T-helper 1 cell treated with Interleukin-12 subunit alpha and Interleukin-12 subunit beta and Interleukin-4 antibody, amounts not matched to agents 30 ng/mL and 1 ng/mL, for 36 hours (primary cell): ENCODE results near the gene UBL5. TPM values are rescaled to one million over a fixed set of nuclear protein-coding genes. Genes with fewer than 3 reads are reported as not detected.
"Not testable (repeated sequence)": the region's sequence is repeated elsewhere in the genome, so short reads cannot be mapped to it uniquely, and the experiment has no call there.

ENCODE experiments used
- intact Hi-C: fragments of 100-400 bp; cut with micrococcal nuclease; formaldehyde crosslinking; loops from one replicate; pipeline ENCODE4 v1.15.1; 2024
- total RNA-seq: library from RNA; stranded (reverse); gene quantifications from 2 replicates; pipeline ENCODE4 v1.2.3, GENCODE V29; 2022

The UBL5 gene
- total RNA-seq = 381 and 389 TPM in 2 replicates

DNA sequence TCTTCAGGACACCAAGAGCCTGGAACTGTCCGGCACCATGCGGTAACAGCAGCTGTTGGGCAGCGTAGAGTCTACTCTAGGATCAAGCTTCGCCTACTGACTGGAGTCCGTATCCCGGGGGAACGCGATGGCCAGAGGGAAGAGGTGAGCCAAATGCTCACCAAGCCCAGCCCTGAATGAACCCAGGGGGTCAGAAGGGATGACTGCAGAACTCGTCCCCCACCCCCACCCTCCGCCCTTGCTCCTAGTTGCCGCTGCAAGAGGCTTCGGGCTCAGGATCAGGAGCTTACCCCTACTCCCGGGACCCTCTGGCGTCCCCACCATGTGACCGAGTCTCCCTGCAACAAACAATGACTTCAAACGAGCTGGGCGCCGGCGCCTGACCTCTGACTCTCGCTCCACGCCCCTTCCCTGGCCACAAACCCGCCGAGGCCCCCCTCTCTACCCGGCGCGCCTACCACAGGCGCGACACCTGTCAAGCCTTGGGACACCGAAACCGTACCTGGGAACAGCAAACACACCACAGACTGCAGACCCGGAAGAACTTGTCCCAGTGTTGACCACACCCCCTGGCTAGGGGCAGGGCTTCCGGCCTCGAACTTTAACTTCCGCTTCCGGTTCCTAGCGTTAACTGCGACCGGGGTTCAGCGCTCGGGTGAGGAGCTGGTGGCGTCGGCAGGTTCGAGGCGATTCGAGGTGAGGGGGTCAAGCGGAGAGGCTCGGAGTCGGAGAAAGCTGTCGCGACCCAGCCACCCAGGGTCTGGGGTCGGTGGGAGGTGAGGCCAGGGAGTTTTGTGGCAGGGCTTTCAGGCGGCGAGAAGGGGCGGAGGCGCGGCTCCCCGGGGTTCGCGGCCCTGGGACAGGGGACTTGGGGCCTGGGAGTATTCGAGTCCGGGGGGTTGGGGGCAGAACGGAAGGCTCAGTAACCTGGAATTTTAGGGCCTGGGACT lies at the start of gene UBL5:
TSS of gene UBL5 (plus strand) at position 630 of the 950 bp plus-strand sequence. CDS start 420 bp downstream, outside the sequence.
- intact Hi-C loops = loop anchor here (1.0 kb wide), 4 partner anchors 8 to 506 kb away; partner anchors contain the start of genes FBXL12, PIN1, RAVER1 and ZNF846

DNA sequence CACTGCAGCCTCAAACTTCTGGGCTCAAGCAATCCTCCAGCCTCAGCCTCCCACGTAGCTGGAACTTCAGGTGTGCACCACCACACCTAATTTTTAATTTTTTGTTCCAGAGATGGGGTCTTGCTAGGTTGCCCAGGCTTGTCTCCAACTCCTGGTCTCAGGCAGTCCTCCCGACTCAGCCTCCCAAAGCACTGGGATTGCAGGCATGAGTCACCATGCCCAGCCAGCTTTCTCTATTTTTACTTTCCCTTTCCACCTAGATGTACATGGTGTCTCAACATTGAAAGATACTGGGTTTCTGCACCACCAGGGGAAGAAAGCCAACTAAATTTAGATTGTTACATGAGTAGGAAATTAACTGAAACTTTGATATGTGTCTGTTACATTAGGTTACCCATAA lies 45.4 kb upstream of the UBL5 start:
- intact Hi-C loops = no loop called here

DNA sequence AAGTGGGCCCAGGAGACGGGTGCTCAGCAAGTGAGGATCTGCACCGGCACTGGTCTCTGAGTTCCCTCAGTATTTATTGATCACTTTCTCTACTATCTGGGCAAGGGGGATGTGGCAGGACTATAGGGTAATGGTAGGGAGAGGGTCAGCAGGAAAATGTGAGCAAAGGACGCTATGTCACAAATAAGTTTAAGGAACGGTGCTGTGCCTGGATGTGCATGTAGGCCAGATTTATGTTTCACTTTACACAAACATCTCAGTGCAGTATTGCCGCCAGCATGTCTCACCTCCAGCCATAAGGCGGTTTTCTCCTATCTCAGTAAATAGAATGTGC lies 43.6 kb upstream of the UBL5 start:
- intact Hi-C loops = loop anchor here (2.0 kb wide), 1 partner anchor 475 kb away; the partner anchor contains the start of gene ZNF699

DNA sequence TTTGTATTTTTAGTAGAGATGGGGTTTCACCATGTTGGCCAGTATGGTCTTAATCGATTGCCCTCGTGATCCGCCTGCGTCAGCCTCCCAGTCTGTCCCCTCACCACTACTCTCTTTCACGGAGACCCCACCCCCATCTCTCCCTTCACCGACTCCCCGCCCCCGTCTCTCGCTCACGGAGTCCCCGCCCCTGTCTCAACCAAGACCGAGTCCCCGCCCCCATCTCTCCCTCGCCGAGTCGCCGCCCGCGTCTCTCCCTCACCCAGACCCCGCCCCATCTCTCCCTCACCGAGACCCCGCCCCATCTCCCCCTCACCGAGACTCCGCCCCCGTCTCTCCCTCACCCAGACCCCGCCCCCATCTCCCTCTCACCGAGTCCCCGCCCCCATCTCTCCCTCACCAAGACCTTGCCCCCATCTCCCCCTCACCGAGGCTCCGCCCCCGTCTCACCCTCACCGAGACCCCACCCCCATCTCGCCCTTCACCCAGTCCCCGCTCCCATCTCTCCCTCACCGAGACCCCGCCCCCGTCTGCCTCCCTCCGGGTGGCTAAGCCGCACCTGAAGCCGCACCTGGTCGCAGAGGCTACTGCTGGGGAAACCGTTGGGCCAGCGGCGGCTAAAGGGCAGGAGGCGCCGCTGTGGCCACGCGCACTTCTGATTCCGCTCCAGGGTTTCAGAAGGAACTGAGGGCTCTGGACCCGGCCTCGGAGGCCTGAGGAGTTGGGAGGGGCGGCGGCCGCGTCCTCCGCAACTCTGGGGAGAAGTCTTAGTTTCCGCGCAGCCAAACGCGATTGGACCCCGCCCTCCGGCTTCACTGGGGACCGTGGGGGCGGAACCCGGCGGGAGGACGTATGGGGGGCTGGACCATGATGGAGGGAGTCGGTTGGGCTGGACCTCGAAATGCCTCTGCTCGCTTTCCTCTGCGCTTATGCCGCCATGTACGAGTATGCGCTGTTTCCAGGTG lies 42.1 kb upstream of the UBL5 start:
- intact Hi-C loops = loop anchor here (1.0 to 2.0 kb wide), 5 partner anchors 11 to 477 kb away; partner anchors contain the start of genes FBXL12, PIN1, ZNF699 and ZNF846

DNA sequence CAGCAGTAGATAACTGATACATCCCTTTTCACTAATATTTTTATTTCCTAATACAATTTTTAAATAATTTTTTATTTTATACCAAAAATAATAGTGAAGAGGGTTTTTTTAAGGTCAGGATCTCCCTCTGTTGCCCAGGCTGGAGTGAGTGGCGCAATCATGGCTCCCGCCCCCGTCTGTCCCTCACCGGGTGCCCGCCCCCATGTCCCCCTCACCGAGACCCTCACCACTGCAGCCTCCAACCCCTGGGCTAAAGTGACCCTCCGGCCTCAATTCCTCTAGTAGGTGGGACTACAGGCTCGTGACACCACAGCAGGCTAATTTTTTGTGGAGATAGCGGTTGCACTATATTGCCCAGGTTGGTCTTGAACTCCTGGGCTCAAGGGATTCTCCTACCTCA lies 41.4 kb upstream of the UBL5 start:
- intact Hi-C loops = no loop called here

DNA sequence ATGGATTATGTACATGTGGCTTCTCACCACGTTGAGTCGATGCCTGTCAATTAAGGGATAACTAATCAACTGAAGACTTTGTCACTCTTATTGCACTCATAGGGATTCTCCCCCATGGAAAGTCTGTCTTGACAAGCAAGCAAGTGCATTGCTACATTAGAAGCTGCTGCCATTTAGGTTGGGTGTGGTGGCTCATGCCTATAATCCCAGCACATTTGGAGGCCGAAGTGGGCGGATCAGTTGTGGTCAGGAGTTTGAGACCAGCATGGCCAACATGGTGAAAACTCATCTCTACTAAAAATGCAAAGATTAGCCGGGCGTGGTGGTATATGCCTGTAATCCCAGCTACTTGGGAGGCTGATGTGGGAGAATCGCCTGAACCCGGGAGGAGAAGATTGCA lies 40.9 kb upstream of the UBL5 start:
- intact Hi-C loops = no loop called here

DNA sequence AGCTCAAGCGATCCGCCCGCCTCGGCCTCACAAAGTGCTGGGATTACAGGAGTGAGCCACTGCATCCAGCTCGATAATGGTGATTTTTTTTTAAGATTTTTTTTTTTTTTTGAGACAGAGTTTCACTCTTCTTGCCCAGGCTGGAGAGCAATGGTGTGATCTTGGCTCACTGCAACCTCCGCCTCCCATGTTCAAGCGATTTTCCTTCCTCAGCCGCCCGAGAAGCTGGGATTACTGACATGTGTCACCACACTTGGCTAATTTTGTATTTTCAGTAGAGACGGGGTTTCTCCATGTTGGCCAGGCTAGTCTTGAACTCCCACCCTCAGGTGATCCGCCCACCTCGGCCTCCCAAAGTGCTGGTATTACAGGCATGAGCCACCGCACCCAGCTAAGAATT lies 39.1 kb upstream of the UBL5 start:
- intact Hi-C loops = not testable (repeated sequence)

DNA sequence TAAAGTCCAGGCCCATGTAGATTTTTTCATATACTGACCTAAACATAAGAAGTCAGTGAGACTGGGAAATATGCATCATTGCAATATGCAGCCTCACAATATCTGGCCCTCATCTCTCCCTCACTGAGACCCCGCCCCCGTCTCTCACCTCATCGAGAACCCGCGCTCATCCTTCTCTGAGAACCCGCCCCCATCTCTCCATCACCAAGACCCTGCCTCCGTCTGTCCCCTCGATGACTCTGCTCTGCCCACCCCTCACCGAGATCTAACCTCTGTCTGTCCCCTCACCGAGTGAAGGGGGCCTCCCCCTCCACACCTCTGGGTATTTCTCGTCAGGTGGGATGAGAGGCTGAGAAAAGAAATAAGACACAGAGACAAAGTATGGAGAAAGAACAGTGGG lies 38.7 kb upstream of the UBL5 start:
- intact Hi-C loops = no loop called here

DNA sequence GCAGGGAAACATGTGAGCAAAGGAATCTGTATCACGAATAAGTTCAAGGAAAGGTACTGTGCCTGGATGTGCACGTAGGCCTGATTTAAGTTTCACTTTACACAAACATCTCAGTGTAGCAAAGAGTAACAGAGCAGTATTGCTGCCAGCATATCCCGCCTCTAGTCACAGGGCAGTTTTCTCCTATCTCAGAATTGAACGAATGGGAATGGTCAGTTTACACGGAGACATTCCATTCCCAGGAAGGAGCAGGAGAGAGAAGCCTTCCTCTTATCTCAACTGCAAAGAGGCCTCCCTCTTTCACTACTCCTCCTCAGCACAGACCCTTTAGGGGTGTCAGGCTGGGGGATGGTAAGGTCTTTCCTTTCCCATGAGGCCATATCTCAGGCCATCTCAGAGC lies 38.1 kb upstream of the UBL5 start:
- intact Hi-C loops = not testable (repeated sequence)

DNA sequence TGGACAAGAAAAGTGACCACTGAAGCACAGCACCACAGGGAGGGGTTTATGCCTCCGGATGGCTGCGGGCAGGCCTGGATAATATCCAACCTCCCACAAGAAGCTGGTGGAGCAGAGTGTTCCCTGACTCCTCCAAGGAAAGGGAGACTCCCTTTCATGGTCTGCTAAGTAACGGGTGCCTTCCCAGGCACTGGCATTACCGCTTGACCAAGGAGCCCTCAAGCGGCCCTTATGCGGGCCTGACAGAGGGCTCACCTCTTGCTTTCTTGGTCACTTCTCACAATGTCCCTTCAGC lies 36.7 kb upstream of the UBL5 start:
- intact Hi-C loops = loop anchor here (5.0 to 10.0 kb wide), 3 partner anchors 254 to 1644 kb away; partner anchors contain the start of genes ICAM3, ODAD3, PRKCSH and RAVER1

DNA sequence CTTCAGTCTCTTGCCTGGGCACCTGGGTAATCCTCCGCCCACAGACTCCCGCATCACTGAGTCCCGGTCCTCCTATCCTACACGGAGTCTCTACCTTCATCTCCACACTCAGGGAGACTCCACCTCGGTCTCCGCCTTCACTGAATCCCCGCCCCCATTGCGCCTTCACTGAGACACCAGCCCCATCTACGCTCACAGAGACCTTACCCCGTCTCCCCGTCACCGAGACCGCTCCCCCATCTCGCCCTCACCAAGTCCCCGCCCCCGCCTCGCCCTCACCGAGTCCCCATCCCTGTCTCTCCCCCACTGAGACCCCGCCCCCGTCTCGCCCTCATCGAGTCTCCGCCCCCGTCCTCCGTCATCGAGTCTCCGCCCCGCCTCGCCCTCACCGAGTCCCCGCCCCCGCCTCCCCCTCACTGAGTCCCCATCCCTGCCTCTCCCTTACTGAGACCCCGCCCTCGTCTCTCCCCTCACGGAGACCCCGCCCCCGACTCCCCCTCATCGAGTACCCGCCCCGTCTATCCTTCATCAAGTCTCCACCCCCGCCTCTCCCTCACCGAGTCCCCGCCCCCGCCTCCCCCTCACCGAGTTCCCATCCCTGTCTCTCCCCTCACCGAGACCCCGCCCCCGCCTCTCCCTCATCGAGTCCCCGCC lies 36.0 kb upstream of the UBL5 start:
- intact Hi-C loops = loop anchor here (1.0 to 10.0 kb wide), 8 partner anchors 23 to 1871 kb away; partner anchors contain the start of genes FBXL12, ICAM3, ODAD3 and PRKCSH

DNA sequence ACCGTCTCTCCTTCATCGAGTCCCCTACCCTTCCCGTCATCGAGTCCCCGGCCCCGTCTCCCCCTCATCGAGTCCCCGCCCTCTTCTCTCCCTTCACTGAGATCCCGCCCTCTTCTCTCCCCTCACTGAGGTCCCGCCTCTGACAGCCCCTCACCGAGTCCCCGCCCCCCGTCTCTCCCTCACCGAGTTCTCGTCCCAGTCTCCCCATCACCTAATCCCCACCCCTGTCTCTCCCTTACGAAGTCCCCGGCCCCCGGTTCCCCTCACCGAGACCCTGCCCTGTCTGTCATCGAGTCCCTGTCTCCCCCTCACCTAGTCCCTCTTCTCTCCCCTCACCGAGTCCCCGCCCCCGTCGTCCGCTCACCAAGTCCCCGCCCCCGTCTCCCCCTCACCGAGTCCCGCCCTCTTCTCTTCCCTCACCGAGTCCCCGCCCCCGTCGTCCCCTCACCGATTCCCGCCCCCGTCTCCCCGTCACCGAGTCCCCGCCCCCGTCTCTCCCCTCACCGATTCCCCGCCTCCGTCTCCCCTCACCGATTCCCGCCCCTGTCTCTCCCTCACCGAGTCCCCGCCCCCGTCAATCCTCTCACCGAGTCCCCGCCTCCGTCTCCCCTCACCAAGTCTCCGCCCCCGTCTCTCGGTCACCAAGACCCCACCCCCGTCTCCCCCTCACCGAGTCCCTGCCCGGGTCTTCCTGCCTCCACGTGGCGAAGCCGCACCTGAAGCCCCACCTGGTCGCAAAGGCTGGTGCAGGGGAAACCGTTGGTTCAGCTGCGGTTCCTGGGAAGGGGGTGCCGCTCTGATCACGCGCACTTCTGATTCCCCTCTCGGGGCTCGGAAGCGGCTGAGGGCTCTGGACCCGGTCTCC lies 35.3 kb upstream of the UBL5 start:
- intact Hi-C loops = loop anchor here (1.0 to 10.0 kb wide), 8 partner anchors 24 to 1872 kb away; partner anchors contain the start of genes FBXL12, ICAM3, ODAD3 and PRKCSH

DNA sequence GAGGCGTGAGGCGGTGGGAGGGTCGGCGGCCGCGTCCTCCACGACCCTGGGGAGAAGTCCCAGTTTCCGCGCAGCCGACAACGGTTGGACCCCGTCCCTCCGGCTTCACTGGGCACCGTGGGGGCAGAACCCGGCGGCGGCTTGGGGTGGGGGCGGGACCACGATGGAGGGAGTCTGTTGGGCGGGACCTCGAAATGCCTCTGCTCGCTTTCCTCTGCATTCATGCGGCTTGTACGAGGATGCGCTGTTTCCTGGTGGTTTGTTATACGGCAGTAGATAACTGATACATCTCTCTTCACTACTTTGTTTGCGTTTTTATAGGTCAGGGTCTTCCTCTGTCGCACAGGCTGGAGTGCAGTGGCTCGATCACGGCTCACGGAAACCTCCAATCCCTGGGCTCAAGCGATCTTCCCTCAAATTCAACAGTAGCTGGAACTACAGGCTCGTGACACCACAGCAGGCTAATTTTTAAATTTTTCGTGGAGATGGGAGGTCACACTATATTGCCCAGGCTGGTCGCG lies 34.6 kb upstream of the UBL5 start:
- intact Hi-C loops = loop anchor here (2.0 to 10.0 kb wide), 5 partner anchors 256 to 1872 kb away; partner anchors contain the start of genes ICAM3, ODAD3, PRKCSH and RAVER1

DNA sequence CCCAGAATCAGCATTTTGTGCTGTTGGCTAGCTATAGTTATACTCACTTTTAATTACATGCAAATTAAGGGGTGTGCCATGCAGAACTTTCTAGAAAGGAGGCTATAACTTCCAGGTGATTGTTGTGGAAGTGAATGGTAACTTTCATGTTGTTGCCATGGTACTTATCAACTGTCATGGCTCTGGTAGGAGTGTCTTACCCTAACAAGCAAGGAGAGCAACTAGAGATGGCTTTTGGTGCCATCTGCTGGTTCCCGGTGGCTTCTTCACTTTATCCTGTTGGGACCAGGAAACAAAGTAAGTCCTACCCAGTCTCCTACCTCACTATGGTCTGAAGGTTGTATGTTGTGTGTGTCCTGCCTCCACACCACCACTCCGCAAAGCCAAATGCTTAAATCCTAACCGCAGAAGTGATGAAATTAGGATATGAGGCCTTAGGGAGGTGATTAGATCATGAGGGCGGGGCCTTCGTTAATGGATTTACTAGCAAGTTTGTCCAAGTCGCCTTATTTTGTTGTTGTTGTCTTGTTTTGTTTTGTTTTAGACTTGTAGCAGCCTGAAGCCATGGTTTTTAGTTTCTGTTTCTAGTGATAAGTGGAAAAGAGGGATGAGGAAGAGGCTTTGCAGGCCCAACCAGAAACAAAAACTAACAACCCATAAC lies 31.5 kb upstream of the UBL5 start:
- intact Hi-C loops = loop anchor here (1.0 to 10.0 kb wide), 14 partner anchors 11 to 1639 kb away; partner anchors contain the start of genes FBXL12, ICAM3, ODAD3 and PRKCSH

DNA sequence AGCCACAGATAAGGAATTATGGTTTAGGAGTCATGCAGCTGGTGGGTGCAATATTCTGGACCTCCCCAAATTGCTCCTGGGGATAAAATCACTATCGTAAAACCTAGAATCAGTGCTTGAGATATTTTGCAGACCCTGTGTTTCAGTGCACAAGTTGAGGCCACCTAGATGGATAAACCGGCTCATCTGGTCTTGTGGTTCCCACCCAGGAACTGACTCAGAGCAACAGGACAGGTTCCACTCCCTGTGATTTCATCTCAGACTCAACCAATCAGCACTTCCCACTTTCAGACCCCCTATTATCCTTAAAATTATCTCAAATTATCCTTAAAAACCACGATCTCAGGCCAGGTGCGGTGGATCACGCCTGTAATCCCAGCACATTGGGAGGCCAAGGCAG lies 29.8 kb upstream of the UBL5 start:
- intact Hi-C loops = loop anchor here (2.0 to 10.0 kb wide), 3 partner anchors 123 to 1637 kb away; partner anchors contain the start of genes ICAM3, ODAD3, PRKCSH and RAVER1

DNA sequence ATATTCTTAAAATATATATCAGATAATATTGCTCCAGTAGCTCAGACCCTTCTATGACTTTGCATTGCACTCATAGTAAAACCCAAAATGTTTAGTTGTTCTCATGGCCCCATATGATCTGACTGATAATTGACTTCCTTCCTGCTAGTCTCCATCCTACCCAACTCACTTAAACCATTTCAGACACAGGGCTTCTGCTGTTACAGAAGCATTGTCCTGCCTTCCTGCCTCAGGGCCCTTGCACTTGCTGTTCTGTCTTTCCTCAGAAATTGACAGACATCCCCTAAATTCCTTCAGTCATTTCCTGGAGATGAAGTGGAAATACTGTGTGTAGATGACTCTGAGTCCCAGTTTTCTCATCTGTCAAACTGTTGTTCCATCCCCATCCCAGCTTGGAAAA lies 28.6 kb upstream of the UBL5 start:
- intact Hi-C loops = loop anchor here (10.0 kb wide), 2 partner anchors 536 to 1636 kb away; partner anchors contain the start of genes ICAM3, ODAD3, PRKCSH and RAVER1

DNA sequence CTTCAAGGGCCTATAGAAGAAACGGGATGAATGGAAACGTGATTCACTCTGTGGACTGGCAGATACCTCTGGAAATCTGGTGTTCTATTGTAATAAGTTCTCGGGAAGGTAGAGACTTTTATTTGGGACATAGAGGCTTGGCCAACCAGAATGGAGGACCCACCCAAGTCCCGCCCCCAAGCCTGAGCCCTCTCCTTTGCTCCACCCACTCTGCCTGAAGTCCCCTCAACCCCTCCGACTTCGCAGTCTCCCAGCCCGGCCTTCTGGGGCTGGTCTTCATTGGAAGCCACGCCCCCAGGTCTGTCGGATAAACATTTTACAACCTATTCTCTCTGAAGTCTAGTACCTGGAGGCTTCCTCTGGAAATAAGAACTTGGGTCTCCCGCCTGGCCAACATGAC lies 25.7 kb upstream of the UBL5 start:
- intact Hi-C loops = no loop called here

DNA sequence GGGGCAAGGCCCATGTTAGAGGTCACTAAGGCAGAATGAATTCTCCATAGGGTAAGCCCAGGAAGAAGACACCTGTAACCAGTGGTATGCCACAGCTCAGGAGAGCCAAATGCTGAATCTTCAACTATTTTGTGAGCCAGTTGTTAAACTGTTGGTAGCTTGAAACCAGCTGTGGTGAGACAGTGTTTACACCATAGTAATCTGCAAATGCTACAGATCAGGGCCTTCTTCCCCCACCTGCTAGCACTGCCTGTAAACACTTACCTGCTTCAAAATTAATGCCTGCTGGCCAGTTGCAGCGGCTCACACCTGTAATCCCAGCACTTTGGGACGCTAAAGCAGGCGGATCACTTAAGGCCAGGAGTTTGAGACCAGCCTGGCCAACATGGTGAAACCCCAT lies 20.9 kb upstream of the UBL5 start:
- intact Hi-C loops = no loop called here
